NCI-H524 treated with DMSO at 0.1 percent for 48 hours (cell line): ENCODE measurements around the gene CCDC69.

Experiments used
- DNase-seq: peaks from one replicate; lab custom pipeline; 2025; lab: John Stamatoyannopoulos, UW

The CCDC69 gene

DNA sequence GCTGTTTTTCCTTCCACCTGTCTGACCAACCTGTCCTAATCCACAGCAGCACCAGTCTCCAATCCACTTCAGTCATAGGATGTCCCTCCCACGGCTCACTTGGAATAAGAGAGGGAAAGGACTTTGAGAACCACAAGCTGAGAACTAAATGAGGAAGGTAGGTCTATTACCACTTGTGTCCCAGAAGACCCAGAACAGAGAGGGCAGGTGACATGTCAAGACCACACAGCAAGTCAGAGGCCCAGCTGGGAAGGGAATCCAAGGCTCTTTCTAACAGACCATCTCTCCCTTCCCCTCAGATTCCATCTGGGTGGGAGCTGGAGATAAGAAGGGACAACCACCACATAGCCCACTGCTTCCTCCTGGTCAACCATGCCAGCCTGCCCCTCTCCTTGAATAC lies 81.0 kb downstream of the CCDC69 start:
- no peak for DNase-seq

DNA sequence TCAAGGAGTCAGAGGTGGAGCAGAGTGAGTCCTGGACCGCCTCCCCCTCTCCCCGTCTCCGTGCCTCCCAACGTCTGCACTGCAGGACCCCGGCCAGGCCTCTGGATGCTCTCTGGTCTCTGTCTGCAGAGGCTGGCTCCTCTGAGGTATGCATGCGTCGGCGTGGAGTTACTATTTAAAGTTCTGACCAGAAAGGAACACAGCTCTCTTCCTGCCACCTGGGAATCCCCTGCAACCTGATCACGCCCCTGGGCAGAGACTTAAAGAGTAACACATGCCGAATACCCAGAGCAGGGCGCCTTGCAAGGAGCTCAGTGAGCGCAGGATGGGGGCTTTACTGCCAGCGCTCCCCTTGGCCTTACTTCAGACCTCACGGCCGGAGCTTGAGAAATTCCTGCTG lies 82.4 kb downstream of the CCDC69 start:
- DNase-seq = no peak

DNA sequence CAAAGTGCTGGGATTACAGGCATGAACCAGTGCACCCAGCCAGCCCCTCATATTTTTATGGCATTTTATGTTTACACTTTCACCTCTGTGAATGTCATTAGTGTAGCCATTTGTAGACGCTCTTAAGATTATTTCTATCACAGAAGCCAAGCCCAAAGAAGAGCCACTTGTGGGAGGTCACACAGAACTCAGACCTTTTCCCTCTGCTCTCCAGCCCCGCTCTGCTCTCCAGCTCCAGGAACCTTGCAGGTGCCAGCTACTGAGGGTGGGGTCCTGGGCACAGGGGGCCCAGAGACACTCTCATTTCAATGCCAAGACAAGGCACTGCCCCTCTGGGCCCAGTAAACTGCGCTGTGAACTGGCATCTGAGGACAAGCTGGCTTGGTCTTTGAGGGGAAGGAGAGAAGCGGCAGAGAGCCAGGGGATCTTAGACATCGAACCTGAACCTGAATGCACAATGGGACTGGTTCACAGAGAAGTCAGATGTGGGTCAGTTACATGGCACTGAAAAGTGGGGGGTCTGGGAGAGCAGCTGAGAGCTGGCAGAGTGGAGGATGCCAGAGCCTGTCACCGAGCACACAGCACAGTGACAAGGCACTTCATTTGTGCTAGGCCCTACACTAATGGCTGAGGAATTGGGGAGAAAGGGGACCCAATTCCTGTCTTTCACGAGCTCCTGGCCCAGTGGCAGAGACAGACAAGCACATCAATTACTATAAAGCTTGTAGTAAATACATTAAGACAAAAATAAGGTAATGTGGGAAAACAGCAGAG lies 83.0 kb downstream of the CCDC69 start:
- DNase-seq = no peak

DNA sequence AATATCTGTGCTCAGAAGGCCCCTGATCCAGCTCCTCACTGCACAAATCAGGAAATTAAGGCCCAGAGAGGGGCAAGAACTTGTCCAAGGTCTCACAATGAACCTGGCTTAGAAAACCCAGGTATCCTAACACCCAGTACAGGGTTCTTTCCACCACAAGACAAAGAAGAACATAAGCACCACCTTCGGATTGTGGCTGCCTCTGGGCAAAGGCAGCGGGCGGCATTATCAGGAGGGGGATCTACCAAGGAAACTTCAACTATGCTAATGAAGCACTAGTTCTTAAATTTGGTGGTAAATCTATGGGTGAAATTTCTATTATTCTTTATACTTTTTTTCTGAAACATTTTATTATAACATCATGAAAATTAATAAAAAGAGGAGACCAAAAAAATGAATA lies 84.2 kb downstream of the CCDC69 start:
- no peak for DNase-seq

DNA sequence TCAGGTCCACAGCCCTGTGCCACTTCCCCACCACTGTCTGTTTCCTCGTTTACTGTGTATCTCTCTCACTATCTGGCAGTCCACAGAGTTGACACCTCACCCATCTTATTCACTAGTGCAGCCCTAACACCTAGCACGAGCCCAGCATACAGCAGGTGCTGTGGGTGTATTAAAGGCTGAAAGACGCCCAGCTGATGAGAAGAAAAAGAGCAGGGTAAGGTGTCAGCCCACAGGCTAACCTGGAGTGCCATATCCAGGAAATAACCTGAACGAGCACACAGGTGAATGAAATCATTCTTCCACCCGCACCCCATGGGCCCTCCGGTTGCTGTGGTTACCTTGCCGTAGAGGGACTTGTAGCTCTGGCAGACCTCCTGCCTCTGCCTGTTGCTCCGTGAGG lies 84.9 kb downstream of the CCDC69 start:
- DNase-seq = no peak

DNA sequence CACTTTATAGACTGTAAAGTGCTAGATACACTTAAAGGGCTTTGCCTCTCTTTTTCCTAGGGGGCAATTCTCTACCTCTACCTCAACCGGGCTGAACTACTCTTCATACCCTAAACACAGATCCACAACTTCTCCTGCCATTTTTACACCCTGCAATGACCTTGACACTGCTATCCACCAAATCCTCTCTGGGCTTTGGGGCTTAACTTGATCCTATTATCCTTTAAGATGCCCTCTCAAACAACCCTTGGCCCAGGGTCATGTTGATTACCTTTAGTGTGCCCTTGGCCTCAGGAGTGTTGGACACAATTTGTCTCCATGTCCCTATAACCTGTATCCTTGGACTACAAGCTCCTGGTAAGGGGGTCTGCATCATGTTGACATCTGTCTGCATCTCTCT lies 85.8 kb downstream of the CCDC69 start:
- DNase-seq = no peak

DNA sequence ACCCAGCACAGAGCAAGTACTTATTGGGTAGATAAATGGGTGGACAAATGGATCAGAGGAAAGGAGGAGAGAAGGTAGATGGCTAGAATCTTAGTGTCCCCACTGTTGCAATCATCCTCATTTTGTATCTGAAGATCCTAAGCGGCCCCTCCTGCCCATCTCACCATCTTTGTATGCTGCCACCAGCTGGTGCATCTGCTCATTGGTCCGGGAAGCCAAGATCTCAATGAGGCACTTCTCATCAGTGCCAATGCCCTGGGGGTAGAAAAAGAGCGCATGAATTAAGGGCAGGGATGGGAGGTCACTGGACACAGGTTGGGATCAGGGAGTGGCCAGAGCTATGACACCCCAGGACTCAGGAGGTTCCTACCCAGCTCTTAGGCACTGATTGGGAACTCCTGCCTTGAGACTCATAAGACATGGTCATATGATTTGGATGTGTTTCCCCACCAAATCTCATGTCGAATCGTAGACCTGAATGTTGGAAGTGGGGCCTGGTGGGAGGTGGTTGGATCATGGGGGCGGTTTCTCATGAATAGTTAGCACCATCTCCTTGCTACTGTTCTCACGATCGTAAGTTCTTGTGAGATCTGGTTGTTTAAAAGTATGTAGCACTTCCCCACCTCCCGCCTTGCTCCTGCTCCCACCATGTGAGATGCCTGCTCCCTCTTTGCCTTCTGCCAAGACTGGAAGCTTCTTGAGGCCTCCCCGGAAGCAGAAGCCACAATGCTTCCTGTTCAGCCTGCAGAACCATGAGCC lies 86.6 kb downstream of the CCDC69 start:
- DNase-seq = no peak

DNA sequence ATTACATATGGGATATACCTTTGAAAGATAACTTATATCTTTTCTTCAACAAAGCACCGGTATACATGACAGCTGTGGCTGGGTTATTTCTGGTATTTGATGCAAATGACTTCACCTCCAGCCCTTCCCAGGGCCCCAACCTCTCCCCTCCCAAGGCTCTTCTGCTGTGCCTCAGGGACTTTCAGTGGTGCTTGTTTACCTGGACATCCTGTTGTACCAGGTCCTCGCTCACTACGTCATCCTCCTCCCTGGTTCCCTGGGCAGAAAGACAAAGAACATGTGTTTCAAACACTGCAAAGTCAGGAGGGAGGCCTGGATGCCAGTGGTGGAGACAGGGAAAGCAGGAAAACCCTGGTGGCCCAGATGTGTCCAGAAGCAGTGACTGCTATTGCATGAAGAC lies 89.7 kb downstream of the CCDC69 start:
- no peak for DNase-seq

DNA sequence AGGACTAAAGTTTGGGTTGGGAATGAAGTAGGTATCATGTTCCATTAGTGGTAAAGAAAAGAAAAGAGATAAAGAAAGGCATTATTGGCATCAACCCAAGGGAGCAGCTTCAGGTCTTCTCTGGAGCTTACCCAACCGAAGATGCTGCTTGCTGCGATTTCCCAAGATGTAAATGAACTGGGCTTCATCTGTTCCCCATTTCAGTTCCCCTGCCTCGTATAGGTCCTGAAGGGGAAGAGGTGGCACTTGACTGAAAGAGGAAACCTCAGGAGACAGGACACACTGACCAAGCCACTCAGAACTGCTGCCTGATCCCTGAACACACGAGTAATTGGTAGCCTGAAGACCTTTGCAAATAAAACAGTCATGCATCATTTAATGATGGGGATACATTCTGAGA lies 90.9 kb downstream of the CCDC69 start:
- DNase-seq = no peak
